Left colon (tissue), 2 donors: ENCODE data around the gene POLG2. TPM values are rescaled to one million over a fixed set of nuclear protein-coding genes. Genes with fewer than 3 reads are reported as not detected.
"Not testable (repeated sequence)": the region's sequence is repeated elsewhere in the genome, so short reads cannot be mapped to it uniquely, and the experiment has no call there.

ENCODE experiments used
- ATAC-seq: fragments of 200-7000 bp; cut with Tn5 transposase; one replicate; pipeline ENCODE4 v1.9.1; 2020; ENCODE audit warnings: mild to moderate bottlenecking, moderate library complexity
- DNase-seq, 2 donors: peaks; one replicate each; pipeline ENCODE4 v3.0.0-alpha.2; 2020
- intact Hi-C, 2 donors: fragments of 100-400 bp; cut with DNase I in 1 of 2; cut with micrococcal nuclease in 1 of 2; formaldehyde crosslinking; loops; one replicate each; pipeline versions ENCODE4 v1.11.2 to v1.14.0; 2022; cut with DNase I, micrococcal nuclease
- total RNA-seq, 2 donors: library from RNA; stranded (reverse); fragmentation: NEBNext Ultra II Directional; extraction: Animal tissue kit (Norgen Biotek cat#: 25700); gene quantifications; one replicate each; pipeline ENCODE4 v1.2.1, GENCODE V29; 2021
- donor health status: DM: no; HTN: no; CAD: no.
- donor health status: DM: yes; HTN: yes; CAD: no.

POLG2 gene
- total RNA-seq, 2 donors from 2014 or later, result 9.4 to 10.4 TPM

GRCh38 chr17:64495300-64495699 lies 1.6 kb downstream of the POLG2 start:
- not testable (repeated sequence) for ATAC-seq, DNase-seq
- intact Hi-C loops, result loop anchor here in 1 of 2 donors (10.0 kb wide), 1 partner anchor 70 kb away; no protein-coding TSS in a partner anchor

- DNase-seq (no peak), ATAC-seq (no peak)
- intact Hi-C loops, result loop anchor here in 1 of 2 donors (10.0 kb wide), 1 partner anchor 69 kb away; no protein-coding TSS in a partner anchor
These were observed 2.7 kb downstream of the POLG2 start for GRCh38 chr17:64494121-64494520.

- ATAC-seq (no peak), DNase-seq (no peak)
- intact Hi-C loops, result loop anchor here in 1 of 2 donors (10.0 kb wide), 1 partner anchor 68 kb away; no protein-coding TSS in a partner anchor
These were observed 4.3 kb downstream of the POLG2 start for GRCh38 chr17:64492481-64493109.

- ATAC-seq (no peak), DNase-seq (no peak)
- intact Hi-C loops, result loop anchor here in 1 of 2 donors (10.0 kb wide), 1 partner anchor 67 kb away; no protein-coding TSS in a partner anchor
These were observed 4.9 kb downstream of the POLG2 start for GRCh38 chr17:64491994-64492393.

- peak; percentile 73 for ATAC-seq
- intact Hi-C loops, result loop anchor here in 1 of 2 donors (10.0 kb wide), 1 partner anchor 66 kb away; no protein-coding TSS in a partner anchor
- DNase-seq, result peak in 1 of 2 donors; percentile 60
These were observed 5.6 kb downstream of the POLG2 start for GRCh38 chr17:64491034-64491860.

GRCh38 chr17:64488301-64488700 lies 8.6 kb downstream of the POLG2 start:
- no peak for DNase-seq
- intact Hi-C loops, result loop anchor here in 1 of 2 donors (10.0 kb wide), 1 partner anchor 64 kb away; no protein-coding TSS in a partner anchor
- ATAC-seq, result no peak

- intact Hi-C loops, result loop anchor here in 1 of 2 donors (10.0 kb wide), 1 partner anchor 60 kb away; no protein-coding TSS in a partner anchor
- DNase-seq (no peak), ATAC-seq (no peak)
These were observed 12.5 kb downstream of the POLG2 start for GRCh38 chr17:64484380-64484779.

GRCh38 chr17:64480951-64481350 lies 15.9 kb downstream of the POLG2 start:
- intact Hi-C loops, result loop anchor here in 1 of 2 donors (10.0 kb wide), 1 partner anchor 56 kb away; no protein-coding TSS in a partner anchor
- DNase-seq, result no peak
- no peak for ATAC-seq

GRCh38 chr17:64477849-64478248 lies 19.0 kb downstream of the POLG2 start:
- no peak for DNase-seq
- ATAC-seq, result no peak
- intact Hi-C loops, result no loop called here

- intact Hi-C loops, result no loop called here
- no peak for DNase-seq
- ATAC-seq, result no peak
These were observed 24.3 kb downstream of the POLG2 start for GRCh38 chr17:64472564-64472963.

- intact Hi-C loops, result no loop called here
- DNase-seq, result no peak
- ATAC-seq, result no peak
These were observed 25.4 kb downstream of the POLG2 start for GRCh38 chr17:64471440-64471839.

GRCh38 chr17:64470625-64471024 lies 26.2 kb downstream of the POLG2 start:
- DNase-seq (no peak), ATAC-seq (no peak)
- intact Hi-C loops, result no loop called here

- DNase-seq, intact Hi-C loops, ATAC-seq: not testable (repeated sequence)
These were observed 30.0 kb downstream of the POLG2 start for GRCh38 chr17:64466834-64467233.

GRCh38 chr17:64466019-64466735 lies 30.7 kb downstream of the POLG2 start:
- intact Hi-C loops, result no loop called here
- DNase-seq, result no peak
- ATAC-seq, result no peak

- ATAC-seq, result no peak
- DNase-seq, result no peak
- intact Hi-C loops, result no loop called here
These were observed 35.1 kb downstream of the POLG2 start for GRCh38 chr17:64461788-64462187.

GRCh38 chr17:64460955-64461354 lies 35.9 kb downstream of the POLG2 start:
- no peak for DNase-seq
- no peak for ATAC-seq
- intact Hi-C loops, result no loop called here

GRCh38 chr17:64459818-64460217 lies 37.0 kb downstream of the POLG2 start:
- ATAC-seq, intact Hi-C loops, DNase-seq: not testable (repeated sequence)

- peak; percentile 87 for ATAC-seq
- intact Hi-C loops, result no loop called here
These were observed 37.5 kb downstream of the POLG2 start for GRCh38 chr17:64459284-64459747.

GRCh38 chr17:64458756-64459155 lies 38.1 kb downstream of the POLG2 start:
- intact Hi-C loops, result no loop called here
- ATAC-seq (no peak), DNase-seq (no peak)

More at GRCh38 chr17:64459284-64459747, 37.5 kb downstream of the POLG2 start:
- no peak for DNase-seq
